ENCODE measurements around the gene ANKDD1A.

DNA sequence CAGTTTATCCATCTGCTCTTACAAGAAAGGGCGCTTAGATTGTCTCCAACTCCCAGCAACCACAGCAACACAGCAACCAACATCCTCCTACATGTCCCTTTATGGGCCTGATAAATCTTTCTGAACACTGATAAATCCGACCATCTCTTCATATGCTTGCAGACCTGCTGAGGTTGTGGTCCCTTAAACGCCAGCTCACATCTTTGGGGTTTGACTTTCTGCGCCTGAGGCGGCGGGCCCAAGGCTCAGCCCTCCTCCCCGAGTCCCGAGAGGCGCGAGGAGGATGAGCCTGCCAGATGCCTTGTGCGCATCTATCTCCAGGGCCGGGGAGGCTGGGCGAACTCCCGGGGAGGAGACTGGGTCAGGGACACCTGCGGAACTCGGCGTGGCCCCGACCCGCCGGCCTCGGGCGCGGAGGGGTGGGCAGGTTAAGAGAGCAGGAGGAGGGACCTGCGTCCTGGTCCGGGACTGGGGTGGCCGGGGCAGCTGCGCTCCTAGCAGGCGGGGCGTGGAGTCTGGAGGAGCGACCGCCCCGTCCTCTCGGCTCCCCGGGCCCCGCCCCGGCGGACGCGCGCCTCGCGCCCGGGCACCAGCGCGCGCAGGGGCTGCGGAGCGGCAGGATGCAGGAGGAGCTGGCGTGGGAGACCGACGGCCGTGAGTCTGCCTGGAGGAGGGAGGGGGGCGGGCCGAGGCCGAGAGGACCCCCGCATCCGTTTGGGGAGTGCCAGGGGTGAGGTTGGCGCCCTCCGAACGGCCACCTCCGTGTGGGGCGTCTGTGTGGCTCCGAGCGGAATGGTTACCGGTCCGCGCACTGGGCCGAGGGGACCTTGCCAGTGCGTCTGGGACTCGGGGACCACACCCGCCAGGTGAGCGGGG is at the start of gene ANKDD1A:
- TF ChIP-seq POLR2AphosphoS5 (IDR thresholded peaks at IDR 0.05) (no peak), CTCF (IDR thresholded peaks at IDR 0.05) (no peak)
